Right atrium auricular region (tissue), 2 donors: ENCODE measurements around the gene USP44. TPM values are rescaled to one million over a fixed set of nuclear protein-coding genes. Genes with fewer than 3 reads are reported as not detected.
A peak's percentile ranks its signal among the peaks of the same experiment; 100 is the strongest.

Experiments
- DNase-seq: peaks from one replicate; pipeline ENCODE4 v3.0.0-alpha.2; 2019; ENCODE audit warnings: low spot score
- H3K27ac ChIP-seq, 2 donors: fragments of 200-600 bp; sonication (generic); 1 replicate in 1 of 2; 2 replicates in 1 of 2; pipeline ENCODE4 v1.5.1; 2016 to 2019
- H3K27me3 ChIP-seq, 2 donors: fragments of 200-600 bp; sonication (generic); one replicate each; pipeline versions ENCODE4 v1.5.1 to v1.6.0; 2017 to 2019
- H3K36me3 ChIP-seq: fragments of 200-600 bp; sonication (generic); one replicate; pipeline ENCODE4 v1.5.1; 2016
- H3K4me1 ChIP-seq, 2 donors: fragments of 200-600 bp; sonication (generic); one replicate each; pipeline versions ENCODE4 v1.5.1 to v1.6.0; 2017 to 2019
- H3K4me3 ChIP-seq, 2 donors: fragments of 200-600 bp; sonication (generic); 1 replicate in 1 of 2; 2 replicates in 1 of 2; pipeline ENCODE4 v1.5.1; 2017 to 2019; ENCODE audit warnings: mild to moderate bottlenecking in 1 of 2, moderate library complexity in 1 of 2
- H3K9me3 ChIP-seq, 2 donors: fragments of 200-600 bp; sonication (generic); one replicate each; pipeline ENCODE4 v1.5.1; 2019
- total RNA-seq, 2 donors: library from RNA; depleted of rRNA; stranded (reverse); fragments of >200 nt; gene quantifications; one replicate each; pipeline ENCODE4 v1.1.0, GENCODE V29; 2016
- TF ChIP-seq, protein P1 (sequence below), 2 donors: fragments of 200-600 bp; sonication (generic); IDR thresholded peaks; one replicate each; pipeline ENCODE4 v1.5.1; 2019; ENCODE audit warnings: antibody characterized with exemption in 2 of 2

The USP44 gene
- total RNA-seq, 2 donors from 2014 or later = 1.4 to 1.9 TPM

DNA sequence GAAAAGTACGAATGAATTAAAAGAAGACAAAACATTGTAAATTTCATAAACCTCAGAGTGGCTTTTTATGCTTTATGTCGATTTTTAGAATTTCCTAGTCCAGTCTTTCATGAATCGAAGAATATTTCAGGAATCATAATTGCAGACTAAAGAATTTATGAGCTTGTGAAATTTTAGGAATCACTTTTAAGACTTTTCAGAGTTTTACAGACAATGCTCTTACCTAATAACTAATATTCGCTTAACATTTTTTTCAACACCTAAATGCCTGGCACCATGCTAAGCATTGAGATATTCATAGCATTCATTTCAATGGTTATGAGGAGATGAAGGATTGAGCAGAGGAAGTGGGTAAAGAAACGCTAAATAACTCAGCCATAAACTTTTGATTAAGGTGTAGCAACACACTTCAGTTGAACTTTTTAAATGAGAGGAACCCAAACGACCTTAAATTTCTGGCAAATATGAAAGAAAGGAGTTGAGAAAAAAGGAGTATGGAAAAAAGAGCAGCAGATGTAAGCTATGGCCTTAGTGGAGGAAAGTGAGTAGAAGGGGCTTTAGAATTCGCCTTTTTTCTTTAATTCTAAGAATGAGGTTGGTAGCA is 739 bp upstream of the USP44 start:
- H3K4me1 ChIP-seq = peaks cover 0 to 6% of the 10 kb centered on the region in 2 donors
- H3K9me3 ChIP-seq = peaks cover 0 to 11% of the 10 kb centered on the region in 2 donors
- TF ChIP-seq, protein P1, sequence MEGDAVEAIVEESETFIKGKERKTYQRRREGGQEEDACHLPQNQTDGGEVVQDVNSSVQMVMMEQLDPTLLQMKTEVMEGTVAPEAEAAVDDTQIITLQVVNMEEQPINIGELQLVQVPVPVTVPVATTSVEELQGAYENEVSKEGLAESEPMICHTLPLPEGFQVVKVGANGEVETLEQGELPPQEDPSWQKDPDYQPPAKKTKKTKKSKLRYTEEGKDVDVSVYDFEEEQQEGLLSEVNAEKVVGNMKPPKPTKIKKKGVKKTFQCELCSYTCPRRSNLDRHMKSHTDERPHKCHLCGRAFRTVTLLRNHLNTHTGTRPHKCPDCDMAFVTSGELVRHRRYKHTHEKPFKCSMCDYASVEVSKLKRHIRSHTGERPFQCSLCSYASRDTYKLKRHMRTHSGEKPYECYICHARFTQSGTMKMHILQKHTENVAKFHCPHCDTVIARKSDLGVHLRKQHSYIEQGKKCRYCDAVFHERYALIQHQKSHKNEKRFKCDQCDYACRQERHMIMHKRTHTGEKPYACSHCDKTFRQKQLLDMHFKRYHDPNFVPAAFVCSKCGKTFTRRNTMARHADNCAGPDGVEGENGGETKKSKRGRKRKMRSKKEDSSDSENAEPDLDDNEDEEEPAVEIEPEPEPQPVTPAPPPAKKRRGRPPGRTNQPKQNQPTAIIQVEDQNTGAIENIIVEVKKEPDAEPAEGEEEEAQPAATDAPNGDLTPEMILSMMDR (IDR thresholded peaks at IDR 0.05) = no peak
- no peak overlapping the region for H3K27ac ChIP-seq
- no peaks in the 10 kb centered on the region for H3K36me3 ChIP-seq
- no peak overlapping the region for H3K4me3 ChIP-seq
- DNase-seq = no peak
- no peaks in the 10 kb centered on the region for H3K27me3 ChIP-seq

DNA sequence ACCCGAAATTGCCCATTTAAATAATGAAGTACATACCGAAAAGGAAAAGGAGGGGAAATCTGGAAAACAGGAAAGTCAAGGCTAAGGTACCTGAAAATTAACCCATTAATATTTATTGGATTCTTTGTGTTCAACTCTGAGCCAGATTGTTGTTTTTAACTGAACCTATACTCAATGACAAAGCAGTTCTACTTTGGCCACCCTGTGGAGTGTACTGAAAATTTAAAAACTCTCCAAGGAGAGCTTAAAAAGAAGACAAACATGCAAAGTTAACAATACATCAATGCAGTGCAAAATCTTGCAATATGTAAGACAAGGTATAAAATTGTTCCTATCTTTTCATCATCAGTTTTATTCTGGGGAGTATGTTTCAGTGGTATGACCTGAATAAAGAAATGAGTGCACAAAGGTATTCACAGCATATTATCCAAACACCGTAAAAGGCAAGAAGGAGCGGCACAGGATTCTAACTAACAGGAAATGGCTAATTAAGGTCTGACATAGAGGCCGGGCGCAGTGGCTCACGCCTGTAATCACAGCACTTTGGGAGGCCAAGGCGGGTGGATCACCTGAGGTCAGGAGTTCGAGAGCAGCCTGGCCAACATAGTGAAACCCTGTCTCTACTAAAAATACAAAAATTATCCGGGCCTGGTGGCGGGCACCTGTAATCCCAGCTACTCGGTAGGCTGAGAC is 1.7 kb downstream of the USP44 start:
- H3K36me3 ChIP-seq = no peaks in the 10 kb centered on the region
- TF ChIP-seq, protein P1 (IDR thresholded peaks at IDR 0.05) = no peak
- peaks cover 0 to 6% of the 10 kb centered on the region in 2 donors for H3K4me1 ChIP-seq
- peak overlapping the region; percentile 67 to 77 for H3K4me3 ChIP-seq
- peaks cover 0 to 11% of the 10 kb centered on the region in 2 donors for H3K9me3 ChIP-seq
- H3K27ac ChIP-seq = peak overlapping the region in 1 of 2 donors; percentile 86
- no peaks in the 10 kb centered on the region for H3K27me3 ChIP-seq
- no peak for DNase-seq

DNA sequence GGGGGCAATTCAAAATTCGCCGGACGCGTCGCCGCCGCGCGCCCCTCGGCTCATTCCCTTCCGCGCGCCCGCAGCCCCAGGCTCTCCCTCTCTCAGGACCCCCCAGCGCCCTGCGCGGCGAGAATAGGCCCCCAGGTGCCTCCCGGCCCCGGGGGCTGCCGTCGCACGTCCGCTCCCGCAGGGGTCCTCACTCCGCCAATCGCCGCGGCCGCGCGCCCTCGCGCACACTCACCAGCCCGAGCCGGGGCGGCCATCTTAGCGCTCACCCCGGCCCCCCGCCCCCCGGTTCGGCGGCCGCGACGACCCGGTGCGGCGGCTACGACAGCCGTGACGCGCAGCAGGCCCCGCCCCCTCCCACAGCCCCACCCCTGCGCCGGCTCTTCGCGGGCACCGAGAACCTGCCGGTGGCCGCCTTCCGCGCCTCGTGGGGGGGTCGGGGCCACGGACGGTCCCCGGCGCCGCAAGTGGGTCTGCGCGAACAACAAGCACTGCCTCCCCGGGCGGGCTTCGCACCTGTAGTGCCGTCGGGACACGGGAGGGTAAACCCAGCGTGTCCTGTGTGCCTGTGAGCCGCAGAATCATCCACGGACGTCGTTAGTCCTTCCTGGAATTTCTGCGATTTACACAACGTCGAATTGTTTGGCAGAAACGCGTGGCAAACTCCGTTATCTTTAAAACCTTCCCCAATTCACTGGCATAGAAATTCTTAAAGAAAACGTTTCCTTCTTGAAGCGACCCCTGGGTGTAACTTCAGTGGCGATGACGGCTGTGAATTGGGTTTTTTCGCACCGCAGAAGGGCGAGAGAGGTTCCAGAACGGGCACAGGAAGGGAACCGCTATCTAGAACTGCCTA is 2.5 kb downstream of the USP44 start:
- TF ChIP-seq, protein P1 (IDR thresholded peaks at IDR 0.05) = no peak
- Histone ChIP-seq H3K27ac (peak overlapping the region; percentile 79 to 86), H3K27me3 (no peaks in the 10 kb centered on the region), H3K4me1 (peaks cover 0 to 6% of the 10 kb centered on the region in 2 donors), H3K9me3 (peaks cover 0 to 11% of the 10 kb centered on the region in 2 donors), H3K4me3 (peak overlapping the region; percentile 67 to 77), H3K36me3 (no peaks in the 10 kb centered on the region)
- DNase-seq = no peak

DNA sequence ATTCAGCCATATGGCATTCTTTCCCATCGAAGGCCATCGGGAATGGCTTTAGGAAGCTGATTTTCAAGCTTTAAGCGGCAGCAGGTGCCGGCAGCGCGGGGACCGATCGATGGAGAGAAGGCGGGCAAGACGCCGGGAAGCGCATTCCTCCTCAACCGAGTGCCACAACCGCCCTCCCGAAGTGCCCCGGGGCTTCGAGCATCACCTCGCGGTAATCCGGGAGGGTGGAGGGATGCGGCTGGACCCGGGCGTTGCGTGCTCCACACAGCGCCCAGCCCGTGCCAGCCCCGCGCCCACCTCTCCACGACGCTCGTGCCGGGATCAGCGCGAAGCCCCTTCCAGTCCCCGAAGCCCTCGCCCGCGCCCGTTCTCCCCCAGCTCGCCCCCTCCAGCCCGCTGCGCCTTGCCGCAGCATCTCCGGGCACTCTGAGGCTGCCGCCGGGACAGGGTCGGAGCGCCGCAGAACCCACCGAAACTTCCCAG is 3.2 kb downstream of the USP44 start:
- peaks cover 0 to 11% of the 10 kb centered on the region in 2 donors for H3K9me3 ChIP-seq
- TF ChIP-seq, protein P1 (IDR thresholded peaks at IDR 0.05) = no peak
- peak overlapping the region; percentile 79 to 86 for H3K27ac ChIP-seq
- H3K4me3 ChIP-seq = peak overlapping the region; percentile 67 to 77
- DNase-seq = no peak
- no peaks in the 10 kb centered on the region for H3K27me3 ChIP-seq
- H3K36me3 ChIP-seq = no peaks in the 10 kb centered on the region
- peaks cover 0 to 6% of the 10 kb centered on the region in 2 donors for H3K4me1 ChIP-seq

DNA sequence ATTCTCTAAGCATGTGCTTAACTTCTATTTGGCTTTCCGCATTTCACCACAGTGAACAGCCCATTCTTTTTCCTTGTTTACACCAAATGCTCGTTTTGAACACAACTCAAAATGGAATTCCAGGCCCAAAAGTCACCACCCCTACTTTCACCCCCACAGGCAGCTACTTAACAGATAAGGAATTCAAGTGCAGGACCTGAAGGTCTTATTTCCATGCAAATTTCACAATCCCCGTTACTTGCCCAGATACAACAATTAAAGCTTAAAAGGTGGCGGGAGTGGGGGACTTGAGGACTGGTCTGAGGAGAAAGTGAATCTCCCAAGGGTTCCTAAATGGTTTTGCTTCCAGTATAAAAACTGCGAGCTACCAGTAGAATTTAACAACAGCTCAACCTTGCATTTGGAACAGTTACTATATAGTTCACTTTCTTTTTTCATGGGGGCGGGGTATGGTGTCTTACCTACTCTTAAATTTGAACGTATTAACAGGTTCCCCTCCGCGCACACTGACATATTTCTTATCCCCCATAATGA is 3.7 kb downstream of the USP44 start:
- peaks cover 0 to 6% of the 10 kb centered on the region in 2 donors for H3K4me1 ChIP-seq
- DNase-seq = no peak
- H3K27me3 ChIP-seq = no peaks in the 10 kb centered on the region
- H3K4me3 ChIP-seq = peak overlapping the region; percentile 67 to 77
- TF ChIP-seq, protein P1 (IDR thresholded peaks at IDR 0.05) = no peak
- H3K27ac ChIP-seq = peak overlapping the region; percentile 79 to 86
- H3K9me3 ChIP-seq = peaks cover 0 to 11% of the 10 kb centered on the region in 2 donors
- no peaks in the 10 kb centered on the region for H3K36me3 ChIP-seq
